Measurements from ENCODE around the gene SCYL1.

SCYL1 gene

DNA sequence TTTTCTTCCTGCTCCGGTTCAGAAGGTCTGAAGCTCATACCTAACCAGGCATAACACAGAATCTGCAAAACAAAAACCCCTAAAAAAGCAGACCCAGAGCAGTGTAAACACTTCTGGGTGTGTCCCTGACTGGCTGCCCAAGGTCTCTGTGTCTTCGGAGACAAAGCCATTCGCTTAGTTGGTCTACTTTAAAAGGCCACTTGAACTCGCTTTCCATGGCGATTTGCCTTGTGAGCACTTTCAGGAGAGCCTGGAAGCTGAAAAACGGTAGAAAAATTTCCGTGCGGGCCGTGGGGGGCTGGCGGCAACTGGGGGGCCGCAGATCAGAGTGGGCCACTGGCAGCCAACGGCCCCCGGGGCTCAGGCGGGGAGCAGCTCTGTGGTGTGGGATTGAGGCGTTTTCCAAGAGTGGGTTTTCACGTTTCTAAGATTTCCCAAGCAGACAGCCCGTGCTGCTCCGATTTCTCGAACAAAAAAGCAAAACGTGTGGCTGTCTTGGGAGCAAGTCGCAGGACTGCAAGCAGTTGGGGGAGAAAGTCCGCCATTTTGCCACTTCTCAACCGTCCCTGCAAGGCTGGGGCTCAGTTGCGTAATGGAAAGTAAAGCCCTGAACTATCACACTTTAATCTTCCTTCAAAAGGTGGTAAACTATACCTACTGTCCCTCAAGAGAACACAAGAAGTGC is 26.7 kb upstream of the SCYL1 start:
- H3K27me3 ChIP-seq (ENCODE audit: control insufficient read depth, insufficient read depth, low read length): no peaks in the 10 kb centered on the region
- H3K4me1 ChIP-seq (ENCODE audit: control insufficient read depth, insufficient read depth, low read length): peaks cover 29% of the 10 kb centered on the region
- H3K36me3 ChIP-seq (ENCODE audit: control insufficient read depth, insufficient read depth, low read length): peaks cover 26% of the 10 kb centered on the region
- H3K9me3 ChIP-seq (ENCODE audit: control insufficient read depth, low read length): no peaks in the 10 kb centered on the region
- peak overlapping the region; percentile 99 for H3K9ac ChIP-seq (ENCODE audit: low read length)
- H3K4me3 ChIP-seq (ENCODE audit: low read length): peak overlapping the region; percentile 99

DNA sequence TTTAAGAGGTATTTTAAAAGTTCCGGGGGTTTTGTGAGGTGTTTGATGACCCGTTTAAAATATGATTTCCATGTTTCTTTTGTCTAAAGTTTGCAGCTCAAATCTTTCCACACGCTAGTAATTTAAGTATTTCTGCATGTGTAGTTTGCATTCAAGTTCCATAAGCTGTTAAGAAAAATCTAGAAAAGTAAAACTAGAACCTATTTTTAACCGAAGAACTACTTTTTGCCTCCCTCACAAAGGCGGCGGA is 26.2 kb upstream of the SCYL1 start:
- Histone ChIP-seq H3K4me1 (ENCODE audit: control insufficient read depth, insufficient read depth, low read length) (peaks cover 24% of the 10 kb centered on the region), H3K9me3 (ENCODE audit: control insufficient read depth, low read length) (no peaks in the 10 kb centered on the region), H3K4me3 (ENCODE audit: low read length) (peak overlapping the region; percentile 99), H3K27me3 (ENCODE audit: control insufficient read depth, insufficient read depth, low read length) (no peaks in the 10 kb centered on the region), H3K36me3 (ENCODE audit: control insufficient read depth, insufficient read depth, low read length) (peaks cover 27% of the 10 kb centered on the region), H3K9ac (ENCODE audit: low read length) (peak overlapping the region; percentile 99)

DNA sequence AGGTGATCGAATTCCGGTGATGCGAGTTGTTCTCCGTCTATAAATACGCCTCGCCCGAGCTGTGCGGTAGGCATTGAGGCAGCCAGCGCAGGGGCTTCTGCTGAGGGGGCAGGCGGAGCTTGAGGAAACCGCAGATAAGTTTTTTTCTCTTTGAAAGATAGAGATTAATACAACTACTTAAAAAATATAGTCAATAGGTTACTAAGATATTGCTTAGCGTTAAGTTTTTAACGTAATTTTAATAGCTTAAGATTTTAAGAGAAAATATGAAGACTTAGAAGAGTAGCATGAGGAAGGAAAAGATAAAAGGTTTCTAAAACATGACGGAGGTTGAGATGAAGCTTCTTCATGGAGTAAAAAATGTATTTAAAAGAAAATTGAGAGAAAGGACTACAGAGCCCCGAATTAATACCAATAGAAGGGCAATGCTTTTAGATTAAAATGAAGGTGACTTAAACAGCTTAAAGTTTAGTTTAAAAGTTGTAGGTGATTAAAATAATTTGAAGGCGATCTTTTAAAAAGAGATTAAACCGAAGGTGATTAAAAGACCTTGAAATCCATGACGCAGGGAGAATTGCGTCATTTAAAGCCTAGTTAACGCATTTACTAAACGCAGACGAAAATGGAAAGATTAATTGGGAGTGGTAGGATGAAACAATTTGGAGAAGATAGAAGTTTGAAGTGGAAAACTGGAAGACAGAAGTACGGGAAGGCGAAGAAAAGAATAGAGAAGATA is 25.7 kb upstream of the SCYL1 start, which contains the start of gene MALAT1:
Gene MALAT1, plus strand, starts transcription at position 69 of the 736 bp plus-strand sequence.
- peaks cover 20% of the 10 kb centered on the region for H3K4me1 ChIP-seq (ENCODE audit: control insufficient read depth, insufficient read depth, low read length)
- peaks cover 32% of the 10 kb centered on the region for H3K36me3 ChIP-seq (ENCODE audit: control insufficient read depth, insufficient read depth, low read length)
- H3K4me3 ChIP-seq (ENCODE audit: low read length): peak within 1 kb of the TSS; percentile 99
- peak within 1 kb of the TSS; percentile 99 for H3K9ac ChIP-seq (ENCODE audit: low read length)
- H3K9me3 ChIP-seq (ENCODE audit: control insufficient read depth, low read length): no peaks in the 10 kb centered on the region
- no peaks in the 10 kb centered on the region for H3K27me3 ChIP-seq (ENCODE audit: control insufficient read depth, insufficient read depth, low read length)

DNA sequence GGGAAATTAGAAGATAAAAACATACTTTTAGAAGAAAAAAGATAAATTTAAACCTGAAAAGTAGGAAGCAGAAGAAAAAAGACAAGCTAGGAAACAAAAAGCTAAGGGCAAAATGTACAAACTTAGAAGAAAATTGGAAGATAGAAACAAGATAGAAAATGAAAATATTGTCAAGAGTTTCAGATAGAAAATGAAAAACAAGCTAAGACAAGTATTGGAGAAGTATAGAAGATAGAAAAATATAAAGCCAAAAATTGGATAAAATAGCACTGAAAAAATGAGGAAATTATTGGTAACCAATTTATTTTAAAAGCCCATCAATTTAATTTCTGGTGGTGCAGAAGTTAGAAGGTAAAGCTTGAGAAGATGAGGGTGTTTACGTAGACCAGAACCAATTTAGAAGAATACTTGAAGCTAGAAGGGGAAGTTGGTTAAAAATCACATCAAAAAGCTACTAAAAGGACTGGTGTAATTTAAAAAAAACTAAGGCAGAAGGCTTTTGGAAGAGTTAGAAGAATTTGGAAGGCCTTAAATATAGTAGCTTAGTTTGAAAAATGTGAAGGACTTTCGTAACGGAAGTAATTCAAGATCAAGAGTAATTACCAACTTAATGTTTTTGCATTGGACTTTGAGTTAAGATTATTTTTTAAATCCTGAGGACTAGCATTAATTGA is 25.0 kb upstream of the SCYL1 start:
- H3K36me3 ChIP-seq (ENCODE audit: control insufficient read depth, insufficient read depth, low read length): peaks cover 38% of the 10 kb centered on the region
- peak overlapping the region; percentile 99 for H3K9ac ChIP-seq (ENCODE audit: low read length)
- peak overlapping the region; percentile 99 for H3K4me3 ChIP-seq (ENCODE audit: low read length)
- peaks cover 20% of the 10 kb centered on the region for H3K4me1 ChIP-seq (ENCODE audit: control insufficient read depth, insufficient read depth, low read length)
- H3K27me3 ChIP-seq (ENCODE audit: control insufficient read depth, insufficient read depth, low read length): no peaks in the 10 kb centered on the region
- H3K9me3 ChIP-seq (ENCODE audit: control insufficient read depth, low read length): no peaks in the 10 kb centered on the region

DNA sequence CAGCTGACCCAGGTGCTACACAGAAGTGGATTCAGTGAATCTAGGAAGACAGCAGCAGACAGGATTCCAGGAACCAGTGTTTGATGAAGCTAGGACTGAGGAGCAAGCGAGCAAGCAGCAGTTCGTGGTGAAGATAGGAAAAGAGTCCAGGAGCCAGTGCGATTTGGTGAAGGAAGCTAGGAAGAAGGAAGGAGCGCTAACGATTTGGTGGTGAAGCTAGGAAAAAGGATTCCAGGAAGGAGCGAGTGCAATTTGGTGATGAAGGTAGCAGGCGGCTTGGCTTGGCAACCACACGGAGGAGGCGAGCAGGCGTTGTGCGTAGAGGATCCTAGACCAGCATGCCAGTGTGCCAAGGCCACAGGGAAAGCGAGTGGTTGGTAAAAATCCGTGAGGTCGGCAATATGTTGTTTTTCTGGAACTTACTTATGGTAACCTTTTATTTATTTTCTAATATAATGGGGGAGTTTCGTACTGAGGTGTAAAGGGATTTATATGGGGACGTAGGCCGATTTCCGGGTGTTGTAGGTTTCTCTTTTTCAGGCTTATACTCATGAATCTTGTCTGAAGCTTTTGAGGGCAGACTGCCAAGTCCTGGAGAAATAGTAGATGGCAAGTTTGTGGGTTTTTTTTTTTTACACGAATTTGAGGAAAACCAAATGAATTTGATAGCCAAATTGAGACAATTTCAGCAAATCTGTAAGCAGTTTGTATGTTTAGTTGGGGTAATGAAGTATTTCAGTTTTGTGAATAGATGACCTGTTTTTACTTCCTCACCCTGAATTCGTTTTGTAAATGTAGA is 24.3 kb upstream of the SCYL1 start:
- Histone ChIP-seq H3K27me3 (ENCODE audit: control insufficient read depth, insufficient read depth, low read length) (no peaks in the 10 kb centered on the region), H3K4me1 (ENCODE audit: control insufficient read depth, insufficient read depth, low read length) (peaks cover 27% of the 10 kb centered on the region), H3K9me3 (ENCODE audit: control insufficient read depth, low read length) (no peaks in the 10 kb centered on the region), H3K4me3 (ENCODE audit: low read length) (peak overlapping the region; percentile 99), H3K36me3 (ENCODE audit: control insufficient read depth, insufficient read depth, low read length) (peaks cover 45% of the 10 kb centered on the region), H3K9ac (ENCODE audit: low read length) (peak overlapping the region; percentile 99)

DNA sequence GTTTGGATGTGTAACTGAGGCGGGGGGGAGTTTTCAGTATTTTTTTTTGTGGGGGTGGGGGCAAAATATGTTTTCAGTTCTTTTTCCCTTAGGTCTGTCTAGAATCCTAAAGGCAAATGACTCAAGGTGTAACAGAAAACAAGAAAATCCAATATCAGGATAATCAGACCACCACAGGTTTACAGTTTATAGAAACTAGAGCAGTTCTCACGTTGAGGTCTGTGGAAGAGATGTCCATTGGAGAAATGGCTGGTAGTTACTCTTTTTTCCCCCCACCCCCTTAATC is 23.8 kb upstream of the SCYL1 start:
- H3K4me3 ChIP-seq (ENCODE audit: low read length): peak overlapping the region; percentile 99
- H3K9ac ChIP-seq (ENCODE audit: low read length): peak overlapping the region; percentile 99
- H3K36me3 ChIP-seq (ENCODE audit: control insufficient read depth, insufficient read depth, low read length): peaks cover 50% of the 10 kb centered on the region
- peaks cover 31% of the 10 kb centered on the region for H3K4me1 ChIP-seq (ENCODE audit: control insufficient read depth, insufficient read depth, low read length)
- H3K27me3 ChIP-seq (ENCODE audit: control insufficient read depth, insufficient read depth, low read length): no peaks in the 10 kb centered on the region
- H3K9me3 ChIP-seq (ENCODE audit: control insufficient read depth, low read length): no peaks in the 10 kb centered on the region

DNA sequence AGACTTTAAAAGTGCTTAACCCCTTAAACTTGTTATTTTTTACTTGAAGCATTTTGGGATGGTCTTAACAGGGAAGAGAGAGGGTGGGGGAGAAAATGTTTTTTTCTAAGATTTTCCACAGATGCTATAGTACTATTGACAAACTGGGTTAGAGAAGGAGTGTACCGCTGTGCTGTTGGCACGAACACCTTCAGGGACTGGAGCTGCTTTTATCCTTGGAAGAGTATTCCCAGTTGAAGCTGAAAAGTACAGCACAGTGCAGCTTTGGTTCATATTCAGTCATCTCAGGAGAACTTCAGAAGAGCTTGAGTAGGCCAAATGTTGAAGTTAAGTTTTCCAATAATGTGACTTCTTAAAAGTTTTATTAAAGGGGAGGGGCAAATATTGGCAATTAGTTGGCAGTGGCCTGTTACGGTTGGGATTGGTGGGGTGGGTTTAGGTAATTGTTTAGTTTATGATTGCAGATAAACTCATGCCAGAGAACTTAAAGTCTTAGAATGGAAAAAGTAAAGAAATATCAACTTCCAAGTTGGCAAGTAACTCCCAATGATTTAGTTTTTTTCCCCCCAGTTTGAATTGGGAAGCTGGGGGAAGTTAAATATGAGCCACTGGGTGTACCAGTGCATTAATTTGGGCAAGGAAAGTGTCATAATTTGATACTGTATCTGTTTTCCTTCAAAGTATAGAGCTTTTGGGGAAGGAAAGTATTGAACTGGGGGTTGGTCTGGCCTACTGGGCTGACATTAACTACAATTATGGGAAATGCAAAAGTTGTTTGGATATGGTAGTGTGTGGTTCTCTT is 23.2 kb upstream of the SCYL1 start:
- Histone ChIP-seq H3K36me3 (ENCODE audit: control insufficient read depth, insufficient read depth, low read length) (peaks cover 52% of the 10 kb centered on the region), H3K4me3 (ENCODE audit: low read length) (peak overlapping the region; percentile 99), H3K4me1 (ENCODE audit: control insufficient read depth, insufficient read depth, low read length) (peaks cover 31% of the 10 kb centered on the region), H3K27me3 (ENCODE audit: control insufficient read depth, insufficient read depth, low read length) (no peaks in the 10 kb centered on the region), H3K9me3 (ENCODE audit: control insufficient read depth, low read length) (no peaks in the 10 kb centered on the region), H3K9ac (ENCODE audit: low read length) (peak overlapping the region; percentile 99)

DNA sequence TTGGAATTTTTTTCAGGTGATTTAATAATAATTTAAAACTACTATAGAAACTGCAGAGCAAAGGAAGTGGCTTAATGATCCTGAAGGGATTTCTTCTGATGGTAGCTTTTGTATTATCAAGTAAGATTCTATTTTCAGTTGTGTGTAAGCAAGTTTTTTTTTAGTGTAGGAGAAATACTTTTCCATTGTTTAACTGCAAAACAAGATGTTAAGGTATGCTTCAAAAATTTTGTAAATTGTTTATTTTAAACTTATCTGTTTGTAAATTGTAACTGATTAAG is 22.7 kb upstream of the SCYL1 start:
- Histone ChIP-seq H3K4me3 (ENCODE audit: low read length) (peak overlapping the region; percentile 99), H3K9ac (ENCODE audit: low read length) (peak overlapping the region; percentile 99), H3K4me1 (ENCODE audit: control insufficient read depth, insufficient read depth, low read length) (peaks cover 31% of the 10 kb centered on the region), H3K9me3 (ENCODE audit: control insufficient read depth, low read length) (no peaks in the 10 kb centered on the region), H3K36me3 (ENCODE audit: control insufficient read depth, insufficient read depth, low read length) (peaks cover 52% of the 10 kb centered on the region), H3K27me3 (ENCODE audit: control insufficient read depth, insufficient read depth, low read length) (no peaks in the 10 kb centered on the region)

DNA sequence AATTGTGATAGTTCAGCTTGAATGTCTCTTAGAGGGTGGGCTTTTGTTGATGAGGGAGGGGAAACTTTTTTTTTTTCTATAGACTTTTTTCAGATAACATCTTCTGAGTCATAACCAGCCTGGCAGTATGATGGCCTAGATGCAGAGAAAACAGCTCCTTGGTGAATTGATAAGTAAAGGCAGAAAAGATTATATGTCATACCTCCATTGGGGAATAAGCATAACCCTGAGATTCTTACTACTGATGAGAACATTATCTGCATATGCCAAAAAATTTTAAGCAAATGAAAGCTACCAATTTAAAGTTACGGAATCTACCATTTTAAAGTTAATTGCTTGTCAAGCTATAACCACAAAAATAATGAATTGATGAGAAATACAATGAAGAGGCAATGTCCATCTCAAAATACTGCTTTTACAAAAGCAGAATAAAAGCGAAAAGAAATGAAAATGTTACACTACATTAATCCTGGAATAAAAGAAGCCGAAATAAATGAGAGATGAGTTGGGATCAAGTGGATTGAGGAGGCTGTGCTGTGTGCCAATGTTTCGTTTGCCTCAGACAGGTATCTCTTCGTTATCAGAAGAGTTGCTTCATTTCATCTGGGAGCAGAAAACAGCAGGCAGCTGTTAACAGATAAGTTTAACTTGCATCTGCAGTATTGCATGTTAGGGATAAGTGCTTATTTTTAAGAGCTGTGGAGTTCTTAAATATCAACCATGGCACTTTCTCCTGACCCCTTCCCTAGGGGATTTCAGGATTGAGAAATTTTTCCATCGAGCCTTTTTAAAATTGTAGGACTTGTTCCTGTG is 22.1 kb upstream of the SCYL1 start:
- Histone ChIP-seq H3K27me3 (ENCODE audit: control insufficient read depth, insufficient read depth, low read length) (no peaks in the 10 kb centered on the region), H3K4me3 (ENCODE audit: low read length) (peak overlapping the region; percentile 99), H3K4me1 (ENCODE audit: control insufficient read depth, insufficient read depth, low read length) (peaks cover 36% of the 10 kb centered on the region), H3K36me3 (ENCODE audit: control insufficient read depth, insufficient read depth, low read length) (peaks cover 52% of the 10 kb centered on the region), H3K9ac (ENCODE audit: low read length) (peak overlapping the region; percentile 99), H3K9me3 (ENCODE audit: control insufficient read depth, low read length) (no peaks in the 10 kb centered on the region)

DNA sequence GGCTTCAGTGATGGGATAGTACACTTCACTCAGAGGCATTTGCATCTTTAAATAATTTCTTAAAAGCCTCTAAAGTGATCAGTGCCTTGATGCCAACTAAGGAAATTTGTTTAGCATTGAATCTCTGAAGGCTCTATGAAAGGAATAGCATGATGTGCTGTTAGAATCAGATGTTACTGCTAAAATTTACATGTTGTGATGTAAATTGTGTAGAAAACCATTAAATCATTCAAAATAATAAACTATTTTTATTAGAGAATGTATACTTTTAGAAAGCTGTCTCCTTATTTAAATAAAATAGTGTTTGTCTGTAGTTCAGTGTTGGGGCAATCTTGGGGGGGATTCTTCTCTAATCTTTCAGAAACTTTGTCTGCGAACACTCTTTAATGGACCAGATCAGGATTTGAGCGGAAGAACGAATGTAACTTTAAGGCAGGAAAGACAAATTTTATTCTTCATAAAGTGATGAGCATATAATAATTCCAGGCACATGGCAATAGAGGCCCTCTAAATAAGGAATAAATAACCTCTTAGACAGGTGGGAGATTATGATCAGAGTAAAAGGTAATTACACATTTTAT is 21.4 kb upstream of the SCYL1 start:
- Histone ChIP-seq H3K4me1 (ENCODE audit: control insufficient read depth, insufficient read depth, low read length) (peaks cover 38% of the 10 kb centered on the region), H3K4me3 (ENCODE audit: low read length) (peak overlapping the region; percentile 99), H3K9me3 (ENCODE audit: control insufficient read depth, low read length) (no peaks in the 10 kb centered on the region), H3K9ac (ENCODE audit: low read length) (peak overlapping the region; percentile 99), H3K27me3 (ENCODE audit: control insufficient read depth, insufficient read depth, low read length) (no peaks in the 10 kb centered on the region), H3K36me3 (ENCODE audit: control insufficient read depth, insufficient read depth, low read length) (peaks cover 52% of the 10 kb centered on the region)
